ENCODE results near the gene HIGD2B.
"Not testable (repeated sequence)": the region's sequence is repeated elsewhere in the genome, so short reads cannot be mapped to it uniquely, and the experiment has no call there.

HIGD2B gene

GRCh38 chr15:72648631-72649253 is 37.2 kb downstream of the HIGD2B start:
- not testable (repeated sequence) for H3K4me3 ChIP-seq (ENCODE audit: insufficient read depth, low read depth, low read length, poor library complexity, severe bottlenecking); DNase-seq

GRCh38 chr15:72642271-72642670 is 43.7 kb downstream of the HIGD2B start:
- DNase-seq; H3K9me3 ChIP-seq (ENCODE audit: control insufficient read depth, low read length); H3K4me3 ChIP-seq (ENCODE audit: insufficient read depth, low read depth, low read length, poor library complexity, severe bottlenecking); H3K27ac ChIP-seq (ENCODE audit: insufficient read depth, low read length, poor library complexity, severe bottlenecking); H3K36me3 ChIP-seq (ENCODE audit: control insufficient read depth, insufficient read depth, low read length); H3K27me3 ChIP-seq (replicated peaks; ENCODE audit: control insufficient read depth, insufficient read depth, low read length, poor library complexity, severe bottlenecking); H3K4me1 ChIP-seq (ENCODE audit: control insufficient read depth, insufficient read depth, low read length, poor library complexity, severe bottlenecking): not testable (repeated sequence)

More at GRCh38 chr15:72648631-72649253, 37.2 kb downstream of the HIGD2B start:
- H3K27ac ChIP-seq (ENCODE audit: insufficient read depth, low read length, poor library complexity, severe bottlenecking); H3K36me3 ChIP-seq (ENCODE audit: control insufficient read depth, insufficient read depth, low read length); H3K4me1 ChIP-seq (ENCODE audit: control insufficient read depth, insufficient read depth, low read length, poor library complexity, severe bottlenecking); H3K27me3 ChIP-seq (replicated peaks; ENCODE audit: control insufficient read depth, insufficient read depth, low read length, poor library complexity, severe bottlenecking); H3K9me3 ChIP-seq (ENCODE audit: control insufficient read depth, low read length): not testable (repeated sequence)

GRCh38 chr15:72639759-72640483 is 46.1 kb downstream of the HIGD2B start:
- H3K9me3 ChIP-seq (ENCODE audit: control insufficient read depth, low read length); H3K27ac ChIP-seq (ENCODE audit: insufficient read depth, low read length, poor library complexity, severe bottlenecking); DNase-seq; H3K4me3 ChIP-seq (ENCODE audit: insufficient read depth, low read depth, low read length, poor library complexity, severe bottlenecking); H3K36me3 ChIP-seq (ENCODE audit: control insufficient read depth, insufficient read depth, low read length); H3K27me3 ChIP-seq (replicated peaks; ENCODE audit: control insufficient read depth, insufficient read depth, low read length, poor library complexity, severe bottlenecking); H3K4me1 ChIP-seq (ENCODE audit: control insufficient read depth, insufficient read depth, low read length, poor library complexity, severe bottlenecking): not testable (repeated sequence)

- not testable (repeated sequence) for H3K36me3 ChIP-seq (ENCODE audit: control insufficient read depth, insufficient read depth, low read length); H3K4me3 ChIP-seq (ENCODE audit: insufficient read depth, low read depth, low read length, poor library complexity, severe bottlenecking); H3K27ac ChIP-seq (ENCODE audit: insufficient read depth, low read length, poor library complexity, severe bottlenecking); H3K4me1 ChIP-seq (ENCODE audit: control insufficient read depth, insufficient read depth, low read length, poor library complexity, severe bottlenecking); H3K27me3 ChIP-seq (replicated peaks; ENCODE audit: control insufficient read depth, insufficient read depth, low read length, poor library complexity, severe bottlenecking); H3K9me3 ChIP-seq (ENCODE audit: control insufficient read depth, low read length)
- DNase-seq = peak; percentile 29 to 56 (median 44)
Observed at GRCh38 chr15:72636519-72637282, 49.3 kb downstream of the HIGD2B start.

- not testable (repeated sequence) for H3K27ac ChIP-seq (ENCODE audit: insufficient read depth, low read length, poor library complexity, severe bottlenecking); H3K9me3 ChIP-seq (ENCODE audit: control insufficient read depth, low read length); H3K36me3 ChIP-seq (ENCODE audit: control insufficient read depth, insufficient read depth, low read length); H3K27me3 ChIP-seq (replicated peaks; ENCODE audit: control insufficient read depth, insufficient read depth, low read length, poor library complexity, severe bottlenecking); H3K4me3 ChIP-seq (ENCODE audit: insufficient read depth, low read depth, low read length, poor library complexity, severe bottlenecking); DNase-seq; H3K4me1 ChIP-seq (ENCODE audit: control insufficient read depth, insufficient read depth, low read length, poor library complexity, severe bottlenecking)
Observed at GRCh38 chr15:72629068-72629570, 56.9 kb downstream of the HIGD2B start.

- not testable (repeated sequence) for H3K27me3 ChIP-seq (replicated peaks; ENCODE audit: control insufficient read depth, insufficient read depth, low read length, poor library complexity, severe bottlenecking); H3K9me3 ChIP-seq (ENCODE audit: control insufficient read depth, low read length); DNase-seq; H3K27ac ChIP-seq (ENCODE audit: insufficient read depth, low read length, poor library complexity, severe bottlenecking); H3K4me3 ChIP-seq (ENCODE audit: insufficient read depth, low read depth, low read length, poor library complexity, severe bottlenecking); H3K4me1 ChIP-seq (ENCODE audit: control insufficient read depth, insufficient read depth, low read length, poor library complexity, severe bottlenecking); H3K36me3 ChIP-seq (ENCODE audit: control insufficient read depth, insufficient read depth, low read length)
Observed at GRCh38 chr15:72628249-72629067, 57.5 kb downstream of the HIGD2B start.

GRCh38 chr15:72626153-72626552 is 59.8 kb downstream of the HIGD2B start:
- H3K36me3 ChIP-seq (ENCODE audit: control insufficient read depth, insufficient read depth, low read length); H3K4me3 ChIP-seq (ENCODE audit: insufficient read depth, low read depth, low read length, poor library complexity, severe bottlenecking); DNase-seq; H3K9me3 ChIP-seq (ENCODE audit: control insufficient read depth, low read length); H3K27ac ChIP-seq (ENCODE audit: insufficient read depth, low read length, poor library complexity, severe bottlenecking); H3K27me3 ChIP-seq (replicated peaks; ENCODE audit: control insufficient read depth, insufficient read depth, low read length, poor library complexity, severe bottlenecking); H3K4me1 ChIP-seq (ENCODE audit: control insufficient read depth, insufficient read depth, low read length, poor library complexity, severe bottlenecking): not testable (repeated sequence)

Measured in effector memory CD4-positive, alpha-beta T cell (primary cell).